Keratinocyte (primary cell): ENCODE measurements around the gene SOCS3. TPM values are rescaled to one million over a fixed set of nuclear protein-coding genes. Genes with fewer than 3 reads are reported as not detected.

ENCODE experiments used
- DNase-seq: peaks from one replicate; pipeline ENCODE4 v3.0.0-alpha.2; 2011; ENCODE audit warnings: low read depth, missing footprints, low spot score
- FAIRE-seq: peaks from 2 replicates; lab custom pipeline; 2011; peaks lifted over from hg19 to GRCh38; lab: Jason Lieb, UNC
- H2AFZ ChIP-seq: 2 replicates; pipeline ENCODE4 v1.6.0; 2012; ENCODE audit warnings: low read length, control low read depth, inconsistent platforms; ENCODE audit not compliant: control insufficient read depth
- H3K27ac ChIP-seq: 2 replicates; pipeline ENCODE4 v1.5.1; 2011; ENCODE audit warnings: low read length; ENCODE audit not compliant: control insufficient read depth, insufficient read depth
- H3K27me3 ChIP-seq: 3 replicates; pipeline ENCODE4 v1.6.0; 2011; ENCODE audit warnings: low read length; ENCODE audit not compliant: control insufficient read depth, insufficient read depth; ENCODE audit errors: extremely low read depth
- H3K36me3 ChIP-seq, 2 experiments: 2 replicates in 1 of 2; 3 replicates in 1 of 2; pipeline ENCODE4 v1.5.1; 2011; ENCODE audit warnings: low read length in 2 of 2, mild to moderate bottlenecking in 1 of 2; ENCODE audit not compliant: control insufficient read depth in 2 of 2, insufficient read depth in 2 of 2; ENCODE audit errors: extremely low read depth in 1 of 2
- H3K4me1 ChIP-seq: 3 replicates; pipeline ENCODE4 v1.5.1; 2011; ENCODE audit warnings: low read length; ENCODE audit not compliant: control insufficient read depth, insufficient read depth; ENCODE audit errors: extremely low read depth
- H3K4me2 ChIP-seq: 3 replicates; pipeline ENCODE4 v1.6.0; 2011; ENCODE audit warnings: low read depth, low read length; ENCODE audit not compliant: control insufficient read depth, insufficient read depth; ENCODE audit errors: extremely low read depth
- H3K4me3 ChIP-seq, 3 experiments: fragments of 200-600 bp in 1 of 3; sonication (generic) in 1 of 3; 2 replicates in 2 of 3; 3 replicates in 1 of 3; pipeline ENCODE4 v1.5.1; 2011 to 2016; ENCODE audit warnings: low read length in 3 of 3, mild to moderate bottlenecking in 3 of 3, control low read depth in 2 of 3, inconsistent platforms in 1 of 3, low read depth in 1 of 3, mixed read lengths in 1 of 3, mixed run types in 1 of 3, moderate library complexity in 1 of 3; ENCODE audit not compliant: control insufficient read depth in 2 of 3, insufficient read depth in 2 of 3; ENCODE audit errors: extremely low read depth in 1 of 3
- H3K79me2 ChIP-seq: 2 replicates; pipeline ENCODE4 v1.6.0; 2012; ENCODE audit warnings: low read length; ENCODE audit not compliant: control insufficient read depth, insufficient read depth
- H3K9ac ChIP-seq: 3 replicates; pipeline ENCODE4 v1.6.0; 2011; ENCODE audit warnings: low read length; ENCODE audit not compliant: control insufficient read depth, insufficient read depth; ENCODE audit errors: extremely low read depth
- H3K9me1 ChIP-seq: 3 replicates; pipeline ENCODE4 v1.6.0; 2011; ENCODE audit warnings: low read length; ENCODE audit not compliant: control insufficient read depth, insufficient read depth; ENCODE audit errors: extremely low read depth
- H3K9me3 ChIP-seq: 2 replicates; pipeline ENCODE4 v1.5.1; 2012; ENCODE audit warnings: low read depth, low read length; ENCODE audit not compliant: control insufficient read depth
- H4K20me1 ChIP-seq: 3 replicates; pipeline ENCODE4 v1.6.0; 2011; ENCODE audit warnings: low read length; ENCODE audit not compliant: control insufficient read depth, insufficient read depth; ENCODE audit errors: extremely low read depth
- CTCF ChIP-seq, 3 experiments: IDR thresholded peaks in 1 of 3; conservative IDR thresholded peaks in 1 of 3; optimal IDR thresholded peaks in 1 of 3; 2 replicates in 2 of 3; 3 replicates in 1 of 3; pipeline versions ENCODE3 to v1.5.1; 2011; ENCODE audit warnings: low read length in 3 of 3, mild to moderate bottlenecking in 3 of 3, moderate library complexity in 2 of 3, control low read depth in 1 of 3, inconsistent platforms in 1 of 3; ENCODE audit not compliant: insufficient read depth in 2 of 3; ENCODE audit errors: extremely low read depth in 1 of 3
- EZH2 ChIP-seq: IDR thresholded peaks from one replicate; pipeline ENCODE4 v1.6.1; 2012; ENCODE audit warnings: inconsistent platforms, mild to moderate bottlenecking, low read length, moderate library complexity
- dilution Hi-C: fragments of 300-500 bp; cut with MboI; formaldehyde crosslinking; loops from one replicate; pipeline ENCODE4 v1.7.0; 2020; ENCODE audit warnings: low sequenced_read_pairs; ENCODE audit not compliant: extremely low pct_ligation_motif_present
- polyA plus RNA-seq, 5 experiments: library from polyadenylated mRNA; depleted of rRNA in 3 of 5; stranded (reverse) in 3 of 5; stranded (forward) in 1 of 5; unstranded in 1 of 5; fragments of >200 nt; gene quantifications; 1 replicate in 1 of 5; 2 replicates in 3 of 5; 3 replicates in 1 of 5; pipeline versions ENCODE4 v1.2.1 to v1.2.3, GENCODE V29; 2011 to 2012; ENCODE audit warnings: missing spikeins in 2 of 5, low read depth in 1 of 5, low replicate concordance in 1 of 5

Gene SOCS3
- polyA plus RNA-seq, 1 donor (not counting 4 experiments of a cell fraction or from before 2014, with no cell fraction given): 9.4 TPM

- Histone ChIP-seq H3K79me2 (no peaks in the 10 kb centered on the region), H3K4me2 (no peak overlapping the region), H3K4me3 (no peak overlapping the region), H3K9ac (no peak overlapping the region), H3K9me3 (no peaks in the 10 kb centered on the region), H3K27me3 (no peaks in the 10 kb centered on the region), H4K20me1 (no peaks in the 10 kb centered on the region), H3K36me3 (no peaks in the 10 kb centered on the region), H3K4me1 (peaks cover 26% of the 10 kb centered on the region), H2AFZ (no peak overlapping the region), H3K27ac (no peak overlapping the region), H3K9me1 (no peaks in the 10 kb centered on the region)
- DNase-seq: no peak
- no peak for FAIRE-seq
- TF ChIP-seq CTCF (optimal IDR thresholded peaks at IDR 0.05 in 1 of 3, IDR thresholded peaks at IDR 0.05 in 1 of 3, conservative IDR thresholded peaks at IDR 0.05 in 1 of 3; ENCODE audit: extremely low read depth in 1 of 3, insufficient read depth in 2 of 3, low read length in 3 of 3) (no peak), EZH2 (no peak)
- dilution Hi-C loops: no loop called here
Measured at GRCh38 chr17:78327880-78328279, 32.0 kb downstream of the SOCS3 start.

GRCh38 chr17:78325076-78325687, 34.7 kb downstream of the SOCS3 start:
- Histone ChIP-seq H3K27ac (no peak overlapping the region), H4K20me1 (no peaks in the 10 kb centered on the region), H3K27me3 (no peaks in the 10 kb centered on the region), H3K4me1 (peaks cover 26% of the 10 kb centered on the region), H3K9ac (peak overlapping the region; percentile 13), H3K79me2 (no peaks in the 10 kb centered on the region), H3K36me3 (no peaks in the 10 kb centered on the region), H3K9me3 (no peaks in the 10 kb centered on the region), H2AFZ (peak overlapping the region; percentile 54), H3K4me3 (no peak overlapping the region), H3K9me1 (no peaks in the 10 kb centered on the region), H3K4me2 (peak overlapping the region; percentile 39)
- dilution Hi-C loops: no loop called here
- FAIRE-seq (no peak), DNase-seq (no peak)
- TF ChIP-seq CTCF (optimal IDR thresholded peaks at IDR 0.05 in 1 of 3, IDR thresholded peaks at IDR 0.05 in 1 of 3, conservative IDR thresholded peaks at IDR 0.05 in 1 of 3; ENCODE audit: extremely low read depth in 1 of 3, insufficient read depth in 2 of 3, low read length in 3 of 3): no peak
- TF ChIP-seq EZH2: no peak
